Activated naive CD4-positive, alpha-beta T cell treated with anti-CD3 and anti-CD28 coated beads for 36 hours (primary cell): ENCODE results near the gene NBEA. TPM values are rescaled to one million over a fixed set of nuclear protein-coding genes. Genes with fewer than 3 reads are reported as not detected.

Source experiments
- CTCF ChIA-PET: fragments of 350-600 bp; sonication (Branson Sonifier 250); formaldehyde crosslinking; loops from one replicate; lab custom pipeline; 2021; ENCODE audit warnings: antibody characterized with exemption; lab: Charles Lee
- DNase-seq: peaks from one replicate; pipeline ENCODE4 v3.0.0-alpha.2; 2020
- H3K27ac Mint-ChIP-seq: one replicate; pipeline ENCODE4 v1.8.0; 2021; ENCODE audit warnings: mild to moderate bottlenecking, mixed read lengths
- H3K27me3 Mint-ChIP-seq: one replicate; pipeline ENCODE4 v1.8.0; 2021; ENCODE audit warnings: low read depth, mixed read lengths
- H3K36me3 Mint-ChIP-seq: one replicate; pipeline ENCODE4 v1.8.0; 2021; ENCODE audit warnings: low read depth, mixed read lengths
- H3K4me1 Mint-ChIP-seq: one replicate; pipeline ENCODE4 v1.8.0; 2021; ENCODE audit warnings: low read depth, mixed read lengths
- H3K4me3 Mint-ChIP-seq: one replicate; pipeline ENCODE4 v1.8.0; 2021; ENCODE audit warnings: mild to moderate bottlenecking, moderate library complexity, mixed read lengths
- H3K9me3 Mint-ChIP-seq: one replicate; pipeline ENCODE4 v1.8.0; 2021; ENCODE audit warnings: mixed read lengths
- intact Hi-C: fragments of 100-400 bp; cut with micrococcal nuclease; formaldehyde crosslinking; loops from one replicate; pipeline ENCODE4 v1.15.1; 2023
- total RNA-seq, 2 experiments: library from RNA; stranded (reverse); gene quantifications; one replicate each; pipeline ENCODE4 v1.2.3, GENCODE V29; 2021

NBEA gene
- total RNA-seq, 2 experiments from 2014 or later, result 0.26 to 0.67 TPM

GRCh38 chr13:35127466-35127865 lies 185.4 kb downstream of the NBEA start:
- Mint-ChIP-seq H3K27ac (no peak overlapping the region), H3K9me3 (no peaks in the 10 kb centered on the region), H3K27me3 (no peaks in the 10 kb centered on the region), H3K36me3 (no peaks in the 10 kb centered on the region), H3K4me3 (no peak overlapping the region), H3K4me1 (no peaks in the 10 kb centered on the region)
- no peak for DNase-seq
- CTCF ChIA-PET, result no interaction called here
- intact Hi-C loops, result no loop called here

DNA sequence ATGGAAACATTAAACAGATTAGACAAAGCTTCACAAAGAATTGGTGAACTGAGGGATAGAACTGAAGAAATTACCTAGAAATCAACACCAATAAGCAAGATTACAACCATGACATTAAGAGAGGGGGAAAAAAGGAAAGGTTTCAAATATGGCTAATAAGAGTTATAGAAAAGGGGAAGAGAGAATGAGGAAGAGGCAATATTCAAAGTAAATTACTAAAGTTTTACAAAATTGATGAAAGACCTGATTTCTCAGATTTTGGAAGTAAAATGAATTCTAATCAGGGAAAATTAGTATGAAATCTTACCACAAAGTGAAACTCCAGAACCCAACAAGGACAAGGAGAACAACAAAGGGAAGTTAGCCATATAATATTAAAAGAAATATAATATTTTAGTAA lies 187.4 kb downstream of the NBEA start:
- no peak for DNase-seq
- H3K36me3 Mint-ChIP-seq, result no peaks in the 10 kb centered on the region
- no peaks in the 10 kb centered on the region for H3K4me1 Mint-ChIP-seq
- no peak overlapping the region for H3K4me3 Mint-ChIP-seq
- intact Hi-C loops, result no loop called here
- no peaks in the 10 kb centered on the region for H3K9me3 Mint-ChIP-seq
- no peaks in the 10 kb centered on the region for H3K27me3 Mint-ChIP-seq
- H3K27ac Mint-ChIP-seq, result no peak overlapping the region
- CTCF ChIA-PET, result no interaction called here

DNA sequence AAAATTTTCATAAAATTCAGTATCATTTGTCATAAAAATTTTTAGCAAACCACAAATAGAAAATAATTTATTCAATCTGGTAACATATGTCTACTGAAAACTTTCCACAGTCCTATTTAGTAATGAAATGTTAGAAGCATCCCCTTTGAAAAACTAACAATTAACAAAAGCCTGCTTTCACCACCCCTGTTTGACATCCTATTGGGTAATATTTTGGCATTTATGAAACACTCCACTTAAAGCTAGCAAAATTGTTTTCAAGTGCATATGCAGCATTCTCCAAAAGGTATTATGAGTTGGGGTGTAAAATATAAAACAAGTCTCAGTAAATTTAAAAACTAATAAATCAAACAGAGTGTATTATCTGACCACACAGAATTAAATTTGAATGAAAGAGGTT lies 189.4 kb downstream of the NBEA start:
- no peak overlapping the region for H3K27ac Mint-ChIP-seq
- CTCF ChIA-PET, result interaction anchor here (0.6 kb wide), 1 partner anchor 152 kb away, joined by 3 read pairs; no protein-coding TSS in a partner anchor

DNA sequence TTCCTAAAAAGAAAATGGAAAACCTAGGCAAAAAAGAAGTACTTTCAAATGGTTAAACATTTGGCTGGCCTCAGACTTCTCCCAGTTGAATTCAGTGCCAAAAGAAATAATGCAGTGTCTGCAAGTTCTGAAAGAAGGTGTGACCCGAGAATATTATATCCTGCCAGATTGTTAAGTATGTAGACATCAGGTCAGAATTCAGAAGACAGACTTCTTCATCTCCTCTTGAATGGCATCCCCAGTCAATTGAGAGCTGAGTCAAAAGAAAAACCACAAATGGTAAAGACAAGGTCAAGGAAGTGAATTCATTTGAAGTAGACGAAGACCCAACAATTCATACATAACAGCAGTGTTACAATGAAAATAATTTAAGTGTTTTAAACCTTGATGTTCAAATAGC lies 194.5 kb downstream of the NBEA start:
- Mint-ChIP-seq H3K36me3 (no peaks in the 10 kb centered on the region), H3K27ac (no peak overlapping the region), H3K27me3 (no peaks in the 10 kb centered on the region), H3K4me3 (no peak overlapping the region), H3K4me1 (peaks cover 6% of the 10 kb centered on the region), H3K9me3 (no peaks in the 10 kb centered on the region)
- no peak for DNase-seq
- intact Hi-C loops, result no loop called here
- CTCF ChIA-PET, result no interaction called here

More for the DNA sequence above, 189.4 kb downstream of the NBEA start:
- Mint-ChIP-seq H3K4me3 (no peak overlapping the region), H3K36me3 (no peaks in the 10 kb centered on the region), H3K4me1 (peaks cover under 1% of the 10 kb centered on the region), H3K27me3 (no peaks in the 10 kb centered on the region), H3K9me3 (no peaks in the 10 kb centered on the region)
- intact Hi-C loops, result no loop called here
- no peak for DNase-seq

DNA sequence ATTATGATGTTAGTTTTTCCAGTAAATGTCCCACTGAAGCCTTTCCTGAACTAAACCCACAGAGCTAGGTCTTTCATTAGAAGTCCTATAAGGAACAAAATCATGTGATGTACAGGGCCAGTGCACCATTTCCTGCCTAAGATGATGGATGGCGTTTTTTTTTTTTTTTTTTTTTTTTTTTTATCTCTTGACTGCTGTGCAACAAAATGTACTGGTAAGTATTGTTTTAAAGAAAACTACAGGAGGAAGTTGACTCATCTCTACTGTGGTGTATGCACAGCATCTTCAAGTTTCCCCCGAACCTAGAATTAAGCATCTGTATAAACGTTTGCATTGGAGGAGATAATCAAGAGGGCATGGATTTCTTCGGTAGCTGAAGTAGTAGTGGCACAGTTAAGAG lies 197.5 kb downstream of the NBEA start:
- H3K4me1 Mint-ChIP-seq, result peaks cover 6% of the 10 kb centered on the region
- no peaks in the 10 kb centered on the region for H3K9me3 Mint-ChIP-seq
- no peaks in the 10 kb centered on the region for H3K27me3 Mint-ChIP-seq
- no peak overlapping the region for H3K27ac Mint-ChIP-seq
- CTCF ChIA-PET, result no interaction called here
- DNase-seq, result no peak
- intact Hi-C loops, result no loop called here
- H3K4me3 Mint-ChIP-seq, result no peak overlapping the region
- H3K36me3 Mint-ChIP-seq, result no peaks in the 10 kb centered on the region

- CTCF ChIA-PET, result no interaction called here
- Mint-ChIP-seq H3K27ac (no peak overlapping the region), H3K4me1 (peaks cover 6% of the 10 kb centered on the region), H3K4me3 (no peak overlapping the region), H3K36me3 (no peaks in the 10 kb centered on the region), H3K27me3 (no peaks in the 10 kb centered on the region), H3K9me3 (no peaks in the 10 kb centered on the region)
- no peak for DNase-seq
- intact Hi-C loops, result no loop called here
Measured at GRCh38 chr13:35140321-35140720, 198.3 kb downstream of the NBEA start.

- CTCF ChIA-PET, result no interaction called here
- H3K27me3 Mint-ChIP-seq, result no peaks in the 10 kb centered on the region
- peaks cover 6% of the 10 kb centered on the region for H3K4me1 Mint-ChIP-seq
- no peak overlapping the region for H3K27ac Mint-ChIP-seq
- DNase-seq, result no peak
- intact Hi-C loops, result no loop called here
- no peak overlapping the region for H3K4me3 Mint-ChIP-seq
- H3K36me3 Mint-ChIP-seq, result no peaks in the 10 kb centered on the region
- no peaks in the 10 kb centered on the region for H3K9me3 Mint-ChIP-seq
Measured at GRCh38 chr13:35140831-35141230, 198.8 kb downstream of the NBEA start.

- Mint-ChIP-seq H3K4me3 (no peak overlapping the region), H3K9me3 (no peaks in the 10 kb centered on the region), H3K36me3 (no peaks in the 10 kb centered on the region), H3K27ac (no peak overlapping the region), H3K4me1 (peaks cover 3% of the 10 kb centered on the region), H3K27me3 (no peaks in the 10 kb centered on the region)
- intact Hi-C loops, result no loop called here
- CTCF ChIA-PET, result interaction anchor here (0.7 kb wide), 1 partner anchor 246 kb away, joined by 4 read pairs; no protein-coding TSS in a partner anchor
- DNase-seq, result no peak
Measured at GRCh38 chr13:35143123-35143522, 201.1 kb downstream of the NBEA start.

DNA sequence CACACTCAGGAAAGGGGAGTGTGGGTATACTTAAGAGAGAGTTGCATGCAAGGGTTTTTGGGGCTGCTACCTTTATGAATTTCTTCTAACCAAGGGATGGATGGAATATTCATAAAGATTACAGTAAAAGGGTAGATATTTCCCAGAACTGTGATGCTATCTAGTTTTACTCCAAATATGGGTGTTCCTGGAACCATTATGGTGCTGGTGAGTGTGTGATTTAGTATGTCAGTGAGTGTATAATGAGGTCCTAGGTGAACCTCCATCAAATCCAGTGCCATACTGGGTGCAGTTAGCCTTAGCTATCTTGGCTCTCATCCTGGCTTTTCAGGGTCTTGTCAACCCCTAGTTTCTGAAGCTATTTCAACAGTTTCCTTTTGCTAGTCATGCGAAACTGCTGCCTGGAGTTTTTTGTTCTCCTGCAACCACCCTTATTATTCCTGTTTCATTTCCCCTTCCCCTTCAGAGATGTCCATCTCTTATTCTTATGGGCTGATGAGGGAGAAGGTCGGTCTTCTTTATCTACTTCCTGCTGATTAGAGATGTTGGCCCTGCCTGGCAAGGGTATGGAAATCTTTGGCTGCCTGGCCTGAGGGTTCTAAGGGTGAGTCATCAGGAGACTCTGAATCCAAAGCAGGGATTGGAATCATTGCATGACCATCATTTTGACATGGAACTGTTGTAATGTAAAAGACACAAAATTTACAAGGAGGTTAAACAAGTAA lies 202.3 kb downstream of the NBEA start:
- H3K36me3 Mint-ChIP-seq, result no peaks in the 10 kb centered on the region
- intact Hi-C loops, result no loop called here
- H3K27me3 Mint-ChIP-seq, result no peaks in the 10 kb centered on the region
- H3K9me3 Mint-ChIP-seq, result no peaks in the 10 kb centered on the region
- DNase-seq, result no peak
- H3K4me3 Mint-ChIP-seq, result no peak overlapping the region
- H3K27ac Mint-ChIP-seq, result no peak overlapping the region
- CTCF ChIA-PET, result no interaction called here
- H3K4me1 Mint-ChIP-seq, result peaks cover 2% of the 10 kb centered on the region

GRCh38 chr13:35146686-35147085 lies 204.6 kb downstream of the NBEA start:
- no peaks in the 10 kb centered on the region for H3K4me1 Mint-ChIP-seq
- intact Hi-C loops, result no loop called here
- DNase-seq, result no peak
- H3K27ac Mint-ChIP-seq, result no peak overlapping the region
- no peak overlapping the region for H3K4me3 Mint-ChIP-seq
- CTCF ChIA-PET, result no interaction called here
- H3K36me3 Mint-ChIP-seq, result no peaks in the 10 kb centered on the region
- H3K9me3 Mint-ChIP-seq, result no peaks in the 10 kb centered on the region
- no peaks in the 10 kb centered on the region for H3K27me3 Mint-ChIP-seq

DNA sequence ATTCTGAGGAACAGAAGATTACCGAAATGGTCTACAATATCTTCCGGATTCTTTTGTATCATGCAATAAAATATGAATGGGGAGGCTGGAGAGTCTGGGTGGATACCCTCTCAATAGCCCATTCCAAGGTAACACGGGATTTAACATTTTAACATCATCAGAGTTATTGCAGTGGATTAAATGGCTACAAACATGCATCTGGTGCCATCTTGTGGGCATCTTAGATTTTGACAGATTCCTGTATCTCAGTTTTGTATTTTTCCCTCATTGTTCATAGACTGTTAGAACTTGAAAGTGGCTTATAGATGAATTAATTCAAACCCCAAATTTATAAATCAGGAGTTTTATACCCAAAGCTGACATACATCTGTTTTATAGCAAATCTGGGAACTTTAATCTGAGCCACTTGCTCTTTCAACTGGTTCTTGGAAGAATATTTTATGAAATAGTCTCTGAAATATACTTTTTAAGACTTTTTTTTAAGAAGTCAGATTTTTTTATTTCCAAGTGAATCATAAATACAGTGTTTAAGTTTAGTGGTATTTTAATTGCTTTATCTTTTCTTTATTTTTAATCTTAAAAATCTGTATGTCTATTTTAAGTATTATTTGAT lies 215.2 kb downstream of the NBEA start:
- H3K36me3 Mint-ChIP-seq, result no peaks in the 10 kb centered on the region

DNA sequence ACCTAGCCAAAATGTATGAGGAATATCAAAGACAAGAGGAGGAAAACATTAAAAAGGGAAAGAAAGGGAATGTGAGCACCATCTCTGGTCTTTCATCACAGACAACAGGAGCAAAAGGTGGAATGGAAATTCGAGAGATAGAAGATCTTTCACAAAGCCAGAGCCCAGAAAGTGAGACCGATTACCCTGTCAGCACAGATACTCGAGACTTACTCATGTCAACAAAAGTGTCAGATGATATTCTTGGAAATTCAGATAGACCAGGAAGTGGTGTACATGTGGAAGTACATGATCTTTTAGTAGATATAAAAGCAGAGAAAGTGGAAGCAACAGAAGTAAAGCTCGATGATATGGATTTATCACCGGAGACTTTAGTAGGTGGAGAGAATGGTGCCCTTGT lies 217.0 kb downstream of the NBEA start:
- Mint-ChIP-seq H3K9me3 (no peaks in the 10 kb centered on the region), H3K36me3 (no peaks in the 10 kb centered on the region), H3K27ac (no peak overlapping the region), H3K4me1 (peaks cover 6% of the 10 kb centered on the region), H3K4me3 (no peak overlapping the region), H3K27me3 (no peaks in the 10 kb centered on the region)
- intact Hi-C loops, result no loop called here
- no peak for DNase-seq
- CTCF ChIA-PET, result interaction anchor here (0.5 to 1.0 kb wide), 3 partner anchors 11 to 1098 kb away, joined by 3 to 4 read pairs (median 3); no protein-coding TSS in a partner anchor

More for the DNA sequence above, 215.2 kb downstream of the NBEA start:
- intact Hi-C loops, result loop anchor here (1.0 to 2.0 kb wide), 5 partner anchors 1226 to 1928 kb away; no protein-coding TSS in a partner anchor
- H3K27ac Mint-ChIP-seq, result no peak overlapping the region
- H3K4me1 Mint-ChIP-seq, result peaks cover 3% of the 10 kb centered on the region
- H3K27me3 Mint-ChIP-seq, result no peaks in the 10 kb centered on the region
- H3K9me3 Mint-ChIP-seq, result no peaks in the 10 kb centered on the region
- CTCF ChIA-PET, result interaction anchor here (1.5 kb wide), 1 partner anchor 1357 kb away, joined by 5 read pairs; no protein-coding TSS in a partner anchor
- peak; percentile 53 for DNase-seq
- H3K4me3 Mint-ChIP-seq, result no peak overlapping the region

DNA sequence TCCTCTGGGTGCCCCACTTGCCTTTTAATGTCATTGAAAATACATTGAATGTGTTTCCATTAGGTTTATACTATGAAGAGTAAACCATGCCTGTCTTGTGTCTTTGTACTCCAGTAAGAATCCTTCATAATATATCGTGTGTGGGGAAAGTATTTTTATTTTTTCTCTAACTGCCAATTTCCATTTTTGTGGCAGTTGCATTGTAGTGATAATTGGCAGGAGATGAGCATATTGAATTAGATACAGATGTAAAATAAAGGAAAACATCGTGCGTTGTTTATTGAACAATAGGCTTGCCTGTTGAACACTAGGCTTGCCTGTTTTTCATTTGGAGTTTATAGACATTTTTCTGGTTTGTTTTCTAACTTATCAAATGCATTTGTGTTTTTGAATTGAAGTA lies 218.8 kb downstream of the NBEA start:
- Mint-ChIP-seq H3K9me3 (no peaks in the 10 kb centered on the region), H3K36me3 (no peaks in the 10 kb centered on the region), H3K27ac (no peak overlapping the region), H3K4me1 (peaks cover 6% of the 10 kb centered on the region), H3K4me3 (no peak overlapping the region), H3K27me3 (no peaks in the 10 kb centered on the region)
- CTCF ChIA-PET, result no interaction called here
- intact Hi-C loops, result loop anchor here (5.0 kb wide), 1 partner anchor 1344 kb away; the partner anchor contains the start of gene RFC3
- DNase-seq, result no peak
